Smooth muscle cell of the brain vasculature (primary cell): ENCODE results near the gene EGFLAM.

Source experiments
- DNase-seq: peaks from one replicate; pipeline ENCODE4 v3.0.0-alpha.2; 2012; ENCODE audit warnings: low read depth, low spot score

The EGFLAM gene

GRCh38 chr5:38258319-38259061 is at the start of gene EGFLAM:
EGFLAM (plus strand) TSS chr5:38258559; CDS start chr5:38258755, 196 bp downstream.
- no peak for DNase-seq

GRCh38 chr5:38208782-38209378 is 49.5 kb upstream of the EGFLAM start:
- DNase-seq: peak; percentile 31

- no peak for DNase-seq
Observed at GRCh38 chr5:38210676-38211353, 47.5 kb upstream of the EGFLAM start.

- no peak for DNase-seq
Observed at GRCh38 chr5:38211354-38211710, 47.0 kb upstream of the EGFLAM start.

- no peak for DNase-seq
Observed at GRCh38 chr5:38212307-38212706, 46.1 kb upstream of the EGFLAM start.

- no peak for DNase-seq
Observed at GRCh38 chr5:38226091-38226490, 32.3 kb upstream of the EGFLAM start.

- no peak for DNase-seq
Observed at GRCh38 chr5:38228914-38229313, 29.4 kb upstream of the EGFLAM start.

- no peak for DNase-seq
Observed at GRCh38 chr5:38234737-38235136, 23.6 kb upstream of the EGFLAM start.

- DNase-seq: no peak
Observed at GRCh38 chr5:38237681-38238080, 20.7 kb upstream of the EGFLAM start.

GRCh38 chr5:38240212-38240611 is 18.1 kb upstream of the EGFLAM start:
- DNase-seq: no peak

GRCh38 chr5:38241655-38242054 is 16.7 kb upstream of the EGFLAM start:
- DNase-seq: no peak

GRCh38 chr5:38245307-38245706 is 13.1 kb upstream of the EGFLAM start:
- DNase-seq: no peak

GRCh38 chr5:38249301-38249700 is 9.1 kb upstream of the EGFLAM start:
- no peak for DNase-seq

- no peak for DNase-seq
Observed at GRCh38 chr5:38249812-38250211, 8.5 kb upstream of the EGFLAM start.

GRCh38 chr5:38250763-38251448 is 7.5 kb upstream of the EGFLAM start:
- DNase-seq: no peak

GRCh38 chr5:38253759-38254158 is 4.6 kb upstream of the EGFLAM start:
- DNase-seq: no peak

GRCh38 chr5:38257308-38258041 is 884 bp upstream of the EGFLAM start:
- no peak for DNase-seq

- DNase-seq: no peak
Observed at GRCh38 chr5:38258042-38258318, 379 bp upstream of the EGFLAM start.

GRCh38 chr5:38259062-38259808 is 876 bp downstream of the EGFLAM start:
- DNase-seq: no peak

- DNase-seq: no peak
Observed at GRCh38 chr5:38259809-38260160, 1.4 kb downstream of the EGFLAM start.

- DNase-seq: no peak
Observed at GRCh38 chr5:38263983-38264382, 5.6 kb downstream of the EGFLAM start.
